HepG2 (cell line): ENCODE results near the gene ACYP2. TPM values are rescaled to one million over a fixed set of nuclear protein-coding genes. Genes with fewer than 3 reads are reported as not detected.
"Not testable (repeated sequence)": the region's sequence is repeated elsewhere in the genome, so short reads cannot be mapped to it uniquely, and the experiment has no call there.

Experiments used
- ATAC-seq: fragments of 200-7000 bp; cut with Tn5 transposase; 3 replicates; pipeline ENCODE4 v1.9.1; 2020; ENCODE audit warnings: mild to moderate bottlenecking, moderate library complexity
- BruUV-seq: library from RNA; stranded (reverse); fragments of 400-500 nt; replicated peaks from 2 replicates; lab custom pipeline; 2021; lab: Mats Ljungman, UMichigan
- CTCF ChIA-PET: fragments of 300-600 bp; formaldehyde crosslinking; extraction: SDS; loops from one replicate; lab custom pipeline; 2021; ENCODE audit warnings: low total read pairs, inconsistent platforms, low intra/inter-chr PET ratio; lab: Yijun Ruan, JAX
- POLR2A ChIA-PET: fragments of 350-600 bp; sonication (Branson Sonifier 250); formaldehyde crosslinking; loops from one replicate; lab custom pipeline; 2020; ENCODE audit warnings: antibody characterized with exemption, inconsistent platforms; lab: Yijun Ruan, JAX
- DNase-seq: peaks from one replicate; pipeline ENCODE4 v3.0.0-alpha.2; 2015; ENCODE audit warnings: low spot score
- FAIRE-seq: peaks from 3 replicates; lab custom pipeline; 2011; peaks lifted over from hg19 to GRCh38; lab: Jason Lieb, UNC
- H2AFZ ChIP-seq: one replicate; pipeline ENCODE4 v1.6.1; 2011; ENCODE audit warnings: low read length, inconsistent platforms
- H3K27ac ChIP-seq: fragments of 300-600 bp; 3 replicates; pipeline ENCODE4 v1.8.0; 2011; ENCODE audit warnings: mixed run types, mild to moderate bottlenecking, mixed read lengths, low read length, inconsistent platforms; ENCODE audit not compliant: insufficient read depth; ENCODE audit errors: extremely low read length
- H3K27me3 ChIP-seq, 2 experiments: fragments of 200-600 bp in 1 of 2; 2 replicates in 1 of 2; 3 replicates in 1 of 2; pipeline versions ENCODE4 v1.6.0 to v1.8.0; 2011; ENCODE audit warnings: low read length in 2 of 2, mild to moderate bottlenecking in 2 of 2, moderate library complexity in 2 of 2, inconsistent platforms in 1 of 2; ENCODE audit not compliant: insufficient read depth in 2 of 2, control insufficient read depth in 1 of 2
- H3K36me3 ChIP-seq, 2 experiments: fragments of 200-600 bp in 1 of 2; replicated peaks in 1 of 2; 2 replicates in 1 of 2; 3 replicates in 1 of 2; pipeline versions ENCODE4 v1.5.1 to v1.8.0; 2011; ENCODE audit warnings: low read length in 2 of 2, inconsistent platforms in 1 of 2; ENCODE audit not compliant: insufficient read depth in 2 of 2, control insufficient read depth in 1 of 2
- H3K4me1 ChIP-seq: 2 replicates; pipeline ENCODE4 v1.5.1; 2012; ENCODE audit warnings: low read length, inconsistent platforms; ENCODE audit not compliant: insufficient read depth
- H3K4me2 ChIP-seq: 2 replicates; pipeline ENCODE4 v1.6.0; 2011; ENCODE audit warnings: low read depth, low read length, inconsistent platforms
- H3K4me3 ChIP-seq, 3 experiments: fragments of 200-600 bp in 1 of 3; sonication (generic), shearing (Covaris generic) in 1 of 3; replicated peaks in 1 of 3; 2 replicates each; pipeline ENCODE4 v1.5.1; 2011 to 2016; ENCODE audit warnings: low read length in 3 of 3, inconsistent platforms in 2 of 3, low read depth in 2 of 3, mild to moderate bottlenecking in 2 of 3, control low read depth in 1 of 3, mixed read lengths in 1 of 3; ENCODE audit not compliant: insufficient read depth in 1 of 3
- H3K79me2 ChIP-seq: one replicate; pipeline ENCODE4 v1.6.1; 2011; ENCODE audit warnings: low read length, inconsistent platforms; ENCODE audit not compliant: insufficient read depth
- H3K9ac ChIP-seq: 2 replicates; pipeline ENCODE4 v1.6.0; 2011; ENCODE audit warnings: mild to moderate bottlenecking, low read depth, low read length, inconsistent platforms; ENCODE audit not compliant: insufficient read depth
- H3K9me3 ChIP-seq: 2 replicates; pipeline ENCODE4 v1.5.1; 2012; ENCODE audit warnings: mild to moderate bottlenecking, low read length
- H4K20me1 ChIP-seq: 2 replicates; pipeline ENCODE4 v1.6.0; 2011; ENCODE audit warnings: inconsistent platforms, mild to moderate bottlenecking, low read length, moderate library complexity; ENCODE audit not compliant: insufficient read depth
- ARID2 ChIP-seq: sonication (generic); formaldehyde crosslinking; IDR thresholded peaks from 2 replicates; pipeline ENCODE4 v1.8.1; 2022; ENCODE audit warnings: mild to moderate bottlenecking, missing genetic modification reagents, borderline replicate concordance
- HDAC6 ChIP-seq: fragments of 200-600 bp; sonication (generic); IDR thresholded peaks from 2 replicates; pipeline ENCODE4 v1.7.0; 2017; ENCODE audit warnings: mild to moderate bottlenecking, antibody characterized with exemption, low read length, low read depth
- SATB2 ChIP-seq: sonication (generic); formaldehyde crosslinking; IDR thresholded peaks from 2 replicates; pipeline ENCODE4 v1.5.0; 2020; ENCODE audit warnings: missing genetic modification reagents
- ZNF329 ChIP-seq: sonication (generic); formaldehyde crosslinking; IDR thresholded peaks from 2 replicates; pipeline ENCODE4 v1.9.0; 2021; ENCODE audit warnings: low read depth, mild to moderate bottlenecking, missing genetic modification reagents
- ZNF605 ChIP-seq: sonication (generic); formaldehyde crosslinking; IDR thresholded peaks from 2 replicates; pipeline ENCODE4 v1.8.0; 2022; ENCODE audit warnings: mild to moderate bottlenecking, missing genetic modification reagents
- ZNF75D ChIP-seq: sonication (generic); formaldehyde crosslinking; IDR thresholded peaks from 2 replicates; pipeline ENCODE4 v1.8.1; 2023; ENCODE audit warnings: missing genetic modification reagents, mild to moderate bottlenecking, borderline replicate concordance
- WGBS: methylation state at CpG from one replicate; pipeline ENCODE4 v1.1.6; 2017; ENCODE audit warnings: low lambda C conversion rate; 5-methylcytosine and 5-hydroxymethylcytosine counted together
- in situ Hi-C: cut with HindIII; loops from 2 replicates; pipeline ENCODE4 v1.10.0; 2017; ENCODE audit warnings: low pct_unique_long_range_greater_than_20kb; ENCODE audit not compliant: extremely low pct_ligation_motif_present
- intact Hi-C: fragments of 100-400 bp; cut with micrococcal nuclease; formaldehyde crosslinking; loops from one replicate; pipeline ENCODE4 v1.10.0; 2022; ENCODE audit not compliant: unreplicated experiment
- polyA plus RNA-seq, 8 experiments: library from polyadenylated mRNA; depleted of rRNA in 3 of 8; stranded (reverse) in 7 of 8; unstranded in 1 of 8; fragments of >200 nt; fragmentation: Illumina TruSeq in 4 of 8; extraction: Trizol in 4 of 8; gene quantifications; 2 replicates each; pipeline versions ENCODE4 v1.2.1 to v1.2.3, GENCODE V29; 2011 to 2016; ENCODE audit warnings: low read depth in 4 of 8, missing spikeins in 1 of 8, mixed read lengths in 1 of 8; ENCODE audit not compliant: insufficient read depth in 1 of 8
- total RNA-seq, 5 experiments: library from RNA; depleted of rRNA; stranded (reverse); fragments of >200 nt; fragmentation: Illumina TruSeq; extraction: Trizol; gene quantifications; 2 replicates each; pipeline ENCODE4 v1.2.3, GENCODE V29; 2016; ENCODE audit warnings: low read depth in 1 of 5
- TF ChIP-seq, protein P1 (sequence below): sonication (generic); formaldehyde crosslinking; IDR thresholded peaks from 2 replicates; pipeline ENCODE4 v1.8.0; 2022; ENCODE audit warnings: missing genetic modification reagents, mild to moderate bottlenecking, moderate library complexity, borderline replicate concordance
- TF ChIP-seq, protein P2 (sequence below): IDR thresholded peaks from 2 replicates; pipeline ENCODE4 v1.6.1; 2016; ENCODE audit warnings: control low read depth

Gene ACYP2
- total and polyA plus RNA-seq, 2 of the 13 experiments (the other 11 are each of a cell fraction or from before 2014, with no cell fraction given): 12.3 to 12.7 TPM

DNA sequence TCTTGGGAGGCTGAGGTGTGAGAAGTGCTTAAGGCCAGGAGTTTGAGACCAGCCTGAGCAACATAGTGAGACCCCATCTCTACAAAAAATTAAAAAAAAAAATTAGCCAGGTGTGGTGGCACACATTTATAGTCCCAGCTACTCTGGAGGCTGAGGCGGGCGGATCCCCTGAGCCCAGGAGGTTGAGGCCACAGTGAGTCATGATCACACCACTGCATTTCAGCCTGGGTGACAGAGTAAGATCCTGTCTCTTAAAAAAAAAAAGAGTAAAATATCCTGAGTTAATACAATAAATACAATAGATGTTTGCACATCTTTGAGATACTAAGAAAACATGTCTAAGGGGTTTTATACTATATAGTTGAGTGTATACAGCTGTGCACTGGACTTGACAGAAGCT lies 179.2 kb downstream of the ACYP2 start:
- H3K9ac ChIP-seq, H4K20me1 ChIP-seq, BruUV-seq, H3K9me3 ChIP-seq, H3K4me1 ChIP-seq, DNase-seq, H3K27me3 ChIP-seq, ATAC-seq, H3K4me2 ChIP-seq, in situ Hi-C loops, intact Hi-C loops, H3K79me2 ChIP-seq, CTCF ChIA-PET, H3K36me3 ChIP-seq, FAIRE-seq, POLR2A ChIA-PET, H3K4me3 ChIP-seq, H2AFZ ChIP-seq, H3K27ac ChIP-seq: not testable (repeated sequence)
- 100% methylated on average over 2 of the region's 2 CpGs for WGBS

DNA sequence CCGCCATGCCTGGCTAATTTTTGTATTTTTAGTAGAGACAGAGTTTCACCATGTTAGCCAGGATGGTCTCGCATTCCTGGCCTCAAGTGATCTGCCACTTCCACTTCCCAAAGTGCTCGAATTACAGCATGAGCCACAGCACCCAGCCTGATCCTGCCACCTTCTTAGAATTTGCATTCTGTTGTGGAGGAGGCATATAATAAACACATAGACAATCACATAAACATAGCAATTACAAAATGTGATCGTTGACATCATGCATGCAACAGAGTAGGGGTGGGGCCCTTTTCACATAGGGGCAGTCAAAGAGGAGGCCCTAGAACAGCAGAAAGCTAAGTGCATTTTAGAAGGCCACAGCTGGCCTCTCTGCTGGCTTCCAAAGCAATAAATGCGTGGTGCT lies 180.5 kb downstream of the ACYP2 start:
- Histone ChIP-seq H3K27ac (no peak overlapping the region), H3K4me1 (no peaks in the 10 kb centered on the region), H3K4me3 (no peak overlapping the region), H3K27me3 (no peaks in the 10 kb centered on the region), H4K20me1 (no peaks in the 10 kb centered on the region), H3K36me3 (no peaks in the 10 kb centered on the region), H3K79me2 (no peaks in the 10 kb centered on the region), H3K9me3 (no peaks in the 10 kb centered on the region), H2AFZ (no peak overlapping the region), H3K4me2 (no peak overlapping the region), H3K9ac (no peak overlapping the region)
- in situ Hi-C loops: no loop called here
- FAIRE-seq (no peak), DNase-seq (no peak), ATAC-seq (no peak)
- ChIA-PET POLR2A (no interaction called here), CTCF (no interaction called here)
- TF ChIP-seq HDAC6 (no peak), ARID2 (CRISPR knock-in tag) (no peak), ZNF75D (CRISPR knock-in tag) (no peak), SATB2 (CRISPR knock-in tag) (no peak), ZNF605 (CRISPR knock-in tag) (no peak), ZNF329 (CRISPR knock-in tag) (no peak)
- TF ChIP-seq, protein P1, sequence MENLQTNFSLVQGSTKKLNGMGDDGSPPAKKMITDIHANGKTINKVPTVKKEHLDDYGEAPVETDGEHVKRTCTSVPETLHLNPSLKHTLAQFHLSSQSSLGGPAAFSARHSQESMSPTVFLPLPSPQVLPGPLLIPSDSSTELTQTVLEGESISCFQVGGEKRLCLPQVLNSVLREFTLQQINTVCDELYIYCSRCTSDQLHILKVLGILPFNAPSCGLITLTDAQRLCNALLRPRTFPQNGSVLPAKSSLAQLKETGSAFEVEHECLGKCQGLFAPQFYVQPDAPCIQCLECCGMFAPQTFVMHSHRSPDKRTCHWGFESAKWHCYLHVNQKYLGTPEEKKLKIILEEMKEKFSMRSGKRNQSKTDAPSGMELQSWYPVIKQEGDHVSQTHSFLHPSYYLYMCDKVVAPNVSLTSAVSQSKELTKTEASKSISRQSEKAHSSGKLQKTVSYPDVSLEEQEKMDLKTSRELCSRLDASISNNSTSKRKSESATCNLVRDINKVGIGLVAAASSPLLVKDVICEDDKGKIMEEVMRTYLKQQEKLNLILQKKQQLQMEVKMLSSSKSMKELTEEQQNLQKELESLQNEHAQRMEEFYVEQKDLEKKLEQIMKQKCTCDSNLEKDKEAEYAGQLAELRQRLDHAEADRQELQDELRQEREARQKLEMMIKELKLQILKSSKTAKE (CRISPR knock-in tag): no peak
- TF ChIP-seq, protein P2, sequence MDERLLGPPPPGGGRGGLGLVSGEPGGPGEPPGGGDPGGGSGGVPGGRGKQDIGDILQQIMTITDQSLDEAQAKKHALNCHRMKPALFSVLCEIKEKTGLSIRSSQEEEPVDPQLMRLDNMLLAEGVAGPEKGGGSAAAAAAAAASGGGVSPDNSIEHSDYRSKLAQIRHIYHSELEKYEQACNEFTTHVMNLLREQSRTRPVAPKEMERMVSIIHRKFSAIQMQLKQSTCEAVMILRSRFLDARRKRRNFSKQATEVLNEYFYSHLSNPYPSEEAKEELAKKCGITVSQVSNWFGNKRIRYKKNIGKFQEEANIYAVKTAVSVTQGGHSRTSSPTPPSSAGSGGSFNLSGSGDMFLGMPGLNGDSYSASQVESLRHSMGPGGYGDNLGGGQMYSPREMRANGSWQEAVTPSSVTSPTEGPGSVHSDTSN (CRISPR knock-in tag): no peak
- BruUV-seq: no TSS peak
- intact Hi-C loops: no loop called here
- 89% methylated on average over 5 of the region's 5 CpGs for WGBS
